ENCODE results near the gene CNIH4. TPM values are rescaled to one million over a fixed set of nuclear protein-coding genes. Genes with fewer than 3 reads are reported as not detected.

The CNIH4 gene
- total and polyA plus RNA-seq, 9 donors, result 24.6 to 51.8 (median 37.5) TPM

DNA sequence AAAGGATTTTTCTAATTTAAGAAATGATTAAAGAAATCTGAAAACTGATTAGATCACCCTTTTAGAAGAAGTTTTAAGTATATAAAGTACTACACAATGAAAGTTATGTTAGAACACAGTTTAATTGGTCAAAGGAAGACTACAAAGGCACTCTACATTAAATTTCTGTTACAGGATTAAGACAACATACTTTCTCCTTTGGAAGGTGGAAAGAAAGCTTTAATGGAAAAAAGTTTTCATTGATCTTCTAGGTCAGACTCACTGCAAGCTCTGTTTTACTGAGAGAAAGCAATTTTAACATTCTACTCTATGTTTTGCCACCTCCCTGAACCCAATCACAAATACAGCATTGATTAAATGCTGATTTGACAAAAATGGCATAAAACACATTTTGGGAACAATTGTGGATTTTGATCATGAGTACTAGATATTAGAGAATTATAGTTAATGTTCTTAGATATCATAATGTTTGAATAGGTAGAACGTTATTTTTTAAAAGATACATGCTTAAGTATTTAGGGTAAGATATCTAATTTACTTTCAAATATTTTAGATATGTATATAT, 45.9 kb downstream of the CNIH4 start:
- H3K36me3 ChIP-seq, result no peaks in the 10 kb centered on the region
- 66 to 76% (median 74%) methylated on average over 1 of the region's 1 CpG for WGBS, 3 donors
- intact Hi-C loops (cut with DNase I), result no loop called here
- H3K4me1 ChIP-seq (ENCODE audit: insufficient read depth), result no peaks in the 10 kb centered on the region
- H3K4me3 ChIP-seq, result no peak overlapping the region
- DNase-seq, result no peak
- H3K27ac ChIP-seq, result no peak overlapping the region
- no peaks in the 10 kb centered on the region for H3K9me3 ChIP-seq
- H3K27me3 ChIP-seq, result no peaks in the 10 kb centered on the region
- TF ChIP-seq EP300 (IDR thresholded peaks at IDR 0.05) (no peak), POLR2A (IDR thresholded peaks at IDR 0.05) (no peak), CTCF (IDR thresholded peaks at IDR 0.05) (no peak)

DNA sequence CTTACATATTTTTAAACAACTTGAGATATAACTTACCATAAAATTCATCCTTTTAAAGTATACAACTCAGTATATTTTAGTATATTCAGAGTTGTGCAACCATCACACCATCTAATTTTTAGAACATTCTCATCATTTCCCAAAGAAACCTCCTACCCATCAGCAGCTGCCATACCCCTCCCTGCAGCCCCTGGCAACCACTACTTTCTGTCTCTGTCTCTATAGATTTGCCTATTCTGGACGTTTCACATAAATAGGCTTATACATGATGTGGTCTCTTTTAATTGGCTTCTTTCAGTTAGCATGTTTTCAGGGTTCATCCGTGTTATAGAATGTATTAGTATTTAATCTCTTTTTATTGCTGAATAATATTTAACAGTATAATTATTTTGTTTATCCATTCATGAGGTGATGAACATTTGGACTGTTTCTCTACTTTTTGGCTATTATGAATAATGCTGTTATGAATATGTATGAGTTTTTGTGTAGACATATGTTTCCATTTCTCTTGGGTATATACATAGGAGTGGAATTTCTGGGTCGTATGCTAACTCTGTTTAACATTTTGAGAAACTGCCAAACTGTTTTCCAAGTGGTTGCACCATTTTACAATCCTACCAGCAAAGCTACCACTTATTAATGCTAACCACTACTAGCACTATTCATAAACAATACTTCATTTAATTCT, 48.4 kb downstream of the CNIH4 start:
- H3K36me3 ChIP-seq, result no peaks in the 10 kb centered on the region
- WGBS, 3 donors, result 68 to 76% (median 70%) methylated on average over 3 of the region's 3 CpGs
- H3K4me1 ChIP-seq (ENCODE audit: insufficient read depth), result no peaks in the 10 kb centered on the region
- intact Hi-C loops (cut with DNase I), result no loop called here
- no peaks in the 10 kb centered on the region for H3K27me3 ChIP-seq
- H3K9me3 ChIP-seq, result no peaks in the 10 kb centered on the region
- no peak overlapping the region for H3K27ac ChIP-seq
- DNase-seq, result no peak
- H3K4me3 ChIP-seq, result no peak overlapping the region
- TF ChIP-seq POLR2A (IDR thresholded peaks at IDR 0.05) (no peak), CTCF (IDR thresholded peaks at IDR 0.05) (no peak), EP300 (IDR thresholded peaks at IDR 0.05) (no peak)

DNA sequence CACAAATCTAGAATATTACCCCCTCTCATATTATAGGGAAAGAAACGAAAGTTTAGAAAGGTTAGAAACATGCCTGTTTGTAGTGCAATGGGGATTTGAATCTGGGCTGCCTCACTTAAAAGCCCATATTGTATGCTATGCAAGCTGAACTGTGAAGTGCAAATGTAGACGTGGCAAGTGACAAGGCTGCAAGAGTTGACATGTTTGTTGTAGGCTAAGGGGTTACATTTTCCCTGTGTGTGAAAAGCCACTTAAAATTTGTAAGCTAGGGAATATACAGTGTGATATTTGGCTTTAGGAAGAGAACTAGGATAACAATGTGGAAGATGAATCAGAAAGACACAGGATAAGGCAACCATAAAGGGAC, 48.9 kb downstream of the CNIH4 start:
- TF ChIP-seq POLR2A (IDR thresholded peaks at IDR 0.05), result no peak
- TF ChIP-seq CTCF (IDR thresholded peaks at IDR 0.05), result no peak
- TF ChIP-seq EP300 (IDR thresholded peaks at IDR 0.05), result no peak
- Histone ChIP-seq H3K9me3 (no peaks in the 10 kb centered on the region), H3K4me1 (ENCODE audit: insufficient read depth) (no peaks in the 10 kb centered on the region), H3K36me3 (no peaks in the 10 kb centered on the region), H3K4me3 (no peak overlapping the region), H3K27ac (no peak overlapping the region), H3K27me3 (no peaks in the 10 kb centered on the region)
- no peak for DNase-seq
- intact Hi-C loops (cut with DNase I), result no loop called here
- WGBS, 3 donors, result 88 to 96% (median 89%) methylated on average over 2 of the region's 2 CpGs

DNA sequence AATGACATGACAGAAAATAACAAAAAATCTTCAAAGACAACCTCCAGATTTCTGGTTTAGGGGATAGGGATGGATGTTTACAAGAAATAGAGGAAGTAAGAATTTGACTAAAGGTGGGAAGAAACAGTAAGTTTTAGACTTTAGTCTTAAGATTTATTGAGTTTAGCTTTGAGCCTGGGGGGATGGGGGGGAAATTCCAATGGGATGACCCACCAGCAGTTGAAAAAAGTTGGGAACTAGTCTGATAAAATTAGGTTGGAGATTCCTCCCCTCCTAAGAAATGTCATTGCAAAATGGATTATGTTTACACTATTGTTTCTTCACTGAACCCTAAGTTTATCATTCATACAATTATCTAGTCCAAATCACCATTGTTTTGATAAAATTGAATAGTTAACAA, 49.5 kb downstream of the CNIH4 start:
- no peak for TF ChIP-seq CTCF (IDR thresholded peaks at IDR 0.05)
- TF ChIP-seq EP300 (IDR thresholded peaks at IDR 0.05), result no peak
- Histone ChIP-seq H3K9me3 (no peaks in the 10 kb centered on the region), H3K27ac (no peak overlapping the region), H3K36me3 (no peaks in the 10 kb centered on the region), H3K4me3 (no peak overlapping the region), H3K4me1 (ENCODE audit: insufficient read depth) (no peaks in the 10 kb centered on the region), H3K27me3 (no peaks in the 10 kb centered on the region)
- intact Hi-C loops (cut with DNase I), result no loop called here
- no peak for DNase-seq

All from ovary (tissue), 9 donors.